ENCODE results near the gene ANO9. TPM values are rescaled to one million over a fixed set of nuclear protein-coding genes. Genes with fewer than 3 reads are reported as not detected.
A peak's percentile ranks its signal among the peaks of the same experiment; 100 is the strongest.
"Not testable (repeated sequence)": the region's sequence is repeated elsewhere in the genome, so short reads cannot be mapped to it uniquely, and the experiment has no call there.

ANO9 gene
- total RNA-seq, 1 donor from 2014 or later: 5.1 TPM

GRCh38 chr11:471468-472145 lies 29.8 kb upstream of the ANO9 start:
- no peak for DNase-seq (ENCODE audit: low spot score)

GRCh38 chr11:469684-470560 lies 28.1 kb upstream of the ANO9 start:
- DNase-seq (ENCODE audit: low spot score): peak; percentile 80

GRCh38 chr11:469026-469683 lies 27.3 kb upstream of the ANO9 start:
- DNase-seq (ENCODE audit: low spot score): not testable (repeated sequence)

DNA sequence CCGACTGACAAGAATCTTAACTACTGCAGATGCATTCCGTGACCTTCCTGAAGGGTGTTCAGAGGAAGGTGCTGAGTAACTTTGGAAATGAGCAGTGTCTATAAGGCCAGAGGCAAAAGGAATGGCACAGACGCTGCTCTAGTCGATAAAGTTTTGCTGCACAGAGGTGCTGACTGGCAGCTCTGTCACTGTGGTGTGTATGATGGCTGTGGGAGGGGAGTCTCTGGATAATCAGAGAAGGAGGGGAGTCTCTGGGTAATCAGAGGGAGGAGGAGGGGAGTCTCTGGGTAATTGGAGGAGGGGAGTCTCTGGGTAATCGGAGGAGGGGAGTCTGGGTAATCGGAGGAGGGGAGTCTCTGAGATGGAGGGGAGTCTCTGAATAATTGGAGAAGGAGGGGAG lies 26.7 kb upstream of the ANO9 start:
- DNase-seq (ENCODE audit: low spot score): no peak

DNA sequence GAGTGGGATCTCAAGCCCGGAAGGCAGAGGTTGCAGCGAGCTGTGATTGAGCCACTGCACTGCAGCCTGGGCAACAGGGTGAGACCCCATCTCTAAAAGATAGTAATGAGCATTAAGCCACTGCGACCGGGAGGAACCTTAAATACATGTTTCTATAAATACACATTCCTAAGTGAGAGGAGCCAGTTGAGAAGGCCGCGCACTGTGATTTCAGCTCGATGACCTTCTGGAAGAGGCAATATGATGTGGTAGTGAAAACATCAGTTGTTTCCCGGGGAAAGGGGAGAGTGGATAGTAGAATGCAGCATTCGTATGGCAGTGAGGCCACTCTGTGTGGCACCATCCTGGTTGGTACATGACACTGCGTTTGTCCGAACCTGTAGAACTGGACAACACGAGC lies 26.2 kb upstream of the ANO9 start:
- no peak for DNase-seq (ENCODE audit: low spot score)

GRCh38 chr11:465896-466530 lies 24.2 kb upstream of the ANO9 start:
- peak; percentile 32 for DNase-seq (ENCODE audit: low spot score)

GRCh38 chr11:464316-464715 lies 22.5 kb upstream of the ANO9 start:
- DNase-seq (ENCODE audit: low spot score): no peak

DNA sequence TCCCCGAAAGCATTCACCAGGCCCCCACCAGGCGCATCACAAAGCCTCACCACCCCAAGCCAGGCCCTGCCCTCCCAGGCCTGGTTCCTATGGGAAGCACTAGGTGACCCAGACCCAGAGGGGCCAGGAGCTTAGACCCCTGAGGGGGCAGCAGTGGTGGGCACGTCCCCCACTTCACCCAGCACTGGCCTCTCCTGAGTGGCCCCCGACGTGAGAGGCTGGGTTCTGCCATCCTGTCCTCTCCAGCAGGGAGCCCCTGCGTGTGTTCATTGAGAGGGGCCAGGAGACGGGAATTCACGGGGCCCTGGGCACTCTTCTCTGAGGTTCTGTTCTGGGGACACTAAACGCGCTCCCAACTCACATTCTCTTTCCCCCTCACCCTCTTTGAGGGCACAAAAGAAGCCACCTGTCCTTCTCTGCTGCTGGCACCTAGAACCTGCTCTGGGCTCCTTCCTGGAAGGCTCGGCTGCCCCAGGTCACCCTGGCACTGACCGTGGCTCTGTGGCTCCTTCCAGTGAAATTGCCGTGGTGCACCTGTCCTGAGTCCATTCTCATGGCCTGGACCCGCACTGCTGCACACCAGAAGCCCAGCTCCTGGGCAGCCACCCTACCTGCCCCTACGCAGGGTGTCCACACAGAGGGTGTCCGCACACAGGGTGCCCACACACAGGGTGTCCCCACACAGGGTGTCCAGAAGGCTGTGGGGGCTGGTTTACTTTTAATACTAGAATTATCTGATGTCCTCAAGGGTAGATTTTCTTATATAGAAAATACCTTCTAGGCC lies 20.5 kb upstream of the ANO9 start:
- DNase-seq (ENCODE audit: low spot score): no peak

DNA sequence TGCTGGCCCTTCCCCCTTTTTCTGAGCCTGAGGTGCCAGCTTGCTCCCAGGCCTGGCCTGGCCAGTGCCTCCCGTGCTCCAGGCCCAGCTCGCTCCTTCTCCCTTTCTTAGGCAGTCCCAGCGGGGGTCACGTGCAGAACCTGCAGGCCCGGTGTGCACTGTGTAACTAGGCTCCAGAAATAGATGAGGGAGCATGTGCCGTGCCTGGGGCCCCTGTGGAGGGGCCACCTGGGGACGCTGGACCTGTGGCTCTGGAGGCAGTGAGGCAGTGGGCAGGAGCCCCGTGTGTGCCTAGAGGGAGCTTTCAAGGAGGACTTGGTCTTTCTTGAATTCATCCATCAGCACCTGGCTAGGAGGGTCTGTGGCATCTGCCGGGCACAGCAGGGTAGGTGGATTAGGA lies 19.8 kb upstream of the ANO9 start:
- no peak for DNase-seq (ENCODE audit: low spot score)

DNA sequence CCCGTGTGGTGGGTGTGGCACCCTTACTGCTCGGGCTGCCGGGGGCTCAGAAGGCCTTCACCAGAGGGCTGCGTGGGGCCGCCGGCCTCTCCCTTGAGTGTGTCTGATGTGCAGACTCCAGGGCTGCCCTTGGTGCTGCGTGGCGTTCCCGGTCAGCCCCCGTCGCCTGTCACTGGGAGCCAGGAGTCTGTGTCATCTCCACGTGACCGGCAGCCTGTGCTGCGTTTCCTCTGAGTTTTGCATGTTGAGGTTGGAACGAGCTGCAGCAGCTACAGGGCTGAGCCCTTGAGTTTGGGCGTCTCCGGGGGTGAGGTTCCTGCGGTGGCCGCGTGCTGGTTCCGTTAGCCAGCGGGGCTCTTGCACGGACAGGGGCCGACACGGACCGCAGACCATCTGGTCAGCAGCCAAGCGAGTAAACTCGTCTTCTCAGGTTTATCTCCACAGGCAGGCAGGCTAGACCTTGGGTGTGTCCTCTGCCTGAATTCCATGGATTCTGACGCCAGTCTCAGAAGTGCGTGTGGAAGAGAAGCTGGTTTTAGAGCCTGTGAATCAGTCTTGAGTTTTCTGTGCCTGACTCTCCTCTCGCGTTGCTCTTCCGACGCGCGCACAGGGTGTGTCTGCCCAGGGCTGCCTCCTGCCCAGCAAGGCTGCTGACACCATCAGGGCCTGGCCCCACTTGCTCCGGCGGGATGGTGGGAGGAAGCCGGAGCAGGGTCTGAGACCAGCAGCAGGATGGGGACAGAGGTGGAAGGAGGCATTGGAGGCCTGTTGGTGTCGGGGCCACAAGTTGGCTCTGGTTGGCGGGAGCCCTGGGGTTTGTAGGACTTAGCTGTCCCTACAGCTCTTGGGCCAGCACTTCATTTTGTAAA lies 18.8 kb upstream of the ANO9 start:
- peak; percentile 62 for DNase-seq (ENCODE audit: low spot score)

DNA sequence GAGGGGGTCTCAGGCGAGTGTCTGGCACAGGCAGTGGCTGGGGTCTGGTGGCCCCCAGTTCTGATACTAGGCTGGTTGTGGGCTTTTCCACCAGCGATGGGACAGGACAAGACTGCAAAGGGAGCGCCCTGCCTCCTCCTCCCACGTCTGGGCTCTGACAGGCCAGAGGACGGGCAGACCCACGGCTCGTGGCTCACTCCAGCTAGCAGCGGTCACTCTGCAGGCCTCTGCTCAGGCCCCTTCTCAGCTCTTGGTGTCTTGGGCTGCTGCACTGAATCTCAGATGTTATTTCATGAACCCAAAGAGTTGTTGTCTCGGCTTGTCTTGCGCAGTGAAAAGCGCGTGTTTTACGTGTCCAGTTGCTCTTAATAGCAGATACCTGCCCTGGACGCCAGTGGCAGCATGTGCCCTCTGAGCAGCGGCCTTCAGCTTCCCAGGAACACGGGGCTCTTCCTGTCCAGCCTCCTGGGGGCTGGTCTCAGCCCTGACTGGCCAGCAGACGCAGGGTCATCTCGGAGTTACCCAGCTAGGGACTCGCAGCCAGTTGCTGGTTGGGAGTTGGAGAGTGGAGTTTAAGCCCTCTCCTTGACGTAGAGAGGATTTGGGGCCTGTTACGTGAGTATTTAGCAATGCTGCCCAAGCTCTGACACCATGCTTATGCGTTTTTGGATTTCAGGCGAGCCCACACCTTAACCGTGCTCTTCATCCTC lies 17.9 kb upstream of the ANO9 start:
- DNase-seq (ENCODE audit: low spot score): no peak

GRCh38 chr11:457111-457760 lies 15.4 kb upstream of the ANO9 start:
- no peak for DNase-seq (ENCODE audit: low spot score)

DNA sequence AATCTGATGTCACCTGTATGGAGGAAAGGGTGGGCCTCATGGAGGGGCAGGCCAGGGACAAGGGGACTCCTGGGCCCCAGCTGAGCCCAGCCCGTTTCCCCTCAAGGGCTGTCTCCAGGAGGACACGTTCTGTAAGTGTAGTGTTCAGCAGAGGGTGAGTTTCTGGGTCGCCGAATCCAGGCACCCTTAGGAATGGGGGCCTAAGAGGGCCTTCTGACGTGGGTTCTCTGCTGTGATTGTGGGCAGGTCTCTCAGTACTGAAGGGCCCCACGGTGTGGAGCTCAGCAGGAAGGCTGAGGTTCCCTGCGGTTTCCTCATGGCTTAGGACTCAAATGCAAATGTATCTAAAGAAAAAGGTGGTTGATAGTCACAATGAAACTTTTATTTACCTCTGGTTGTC lies 14.7 kb upstream of the ANO9 start:
- no peak for DNase-seq (ENCODE audit: low spot score)

- no peak for DNase-seq (ENCODE audit: low spot score)
These were observed 13.8 kb upstream of the ANO9 start for GRCh38 chr11:455566-456147.

DNA sequence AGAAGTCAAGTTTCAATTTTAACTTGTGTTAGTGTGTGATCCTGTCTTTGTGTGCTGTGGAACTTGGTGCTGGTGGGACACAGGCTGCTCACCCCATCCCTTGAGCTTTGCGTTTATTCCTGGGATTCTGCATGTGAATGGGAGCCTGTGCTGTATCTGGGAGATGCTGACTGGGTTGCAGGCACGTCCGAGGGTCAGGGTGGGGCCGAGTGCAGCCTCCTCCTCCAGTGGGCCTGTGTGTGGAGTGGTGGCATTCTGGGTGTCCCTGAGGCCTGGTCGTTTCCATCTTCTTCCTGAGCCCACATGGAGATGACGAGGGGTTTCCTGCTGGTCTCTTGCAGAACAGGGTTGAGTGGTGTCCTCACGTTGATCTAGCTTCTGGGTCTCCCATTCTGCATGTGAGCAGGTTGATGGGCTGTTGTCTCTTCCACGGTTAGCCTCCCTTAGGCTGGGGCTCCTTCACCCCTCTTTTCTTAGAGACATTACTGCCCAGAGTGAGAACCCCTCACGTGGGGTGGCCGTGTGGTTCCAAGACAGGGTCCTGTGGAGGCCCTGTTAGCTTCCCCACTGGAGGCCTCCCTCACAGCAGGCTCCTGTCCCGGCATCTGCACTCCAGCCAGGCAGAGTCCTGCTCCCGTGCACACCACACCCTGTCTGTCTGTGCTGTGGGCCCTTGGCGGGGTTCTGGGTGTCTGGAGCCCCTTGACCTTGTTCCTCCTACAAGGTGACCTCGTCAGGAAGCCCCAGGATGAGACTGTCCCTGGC lies 13.2 kb upstream of the ANO9 start:
- no peak for DNase-seq (ENCODE audit: low spot score)

DNA sequence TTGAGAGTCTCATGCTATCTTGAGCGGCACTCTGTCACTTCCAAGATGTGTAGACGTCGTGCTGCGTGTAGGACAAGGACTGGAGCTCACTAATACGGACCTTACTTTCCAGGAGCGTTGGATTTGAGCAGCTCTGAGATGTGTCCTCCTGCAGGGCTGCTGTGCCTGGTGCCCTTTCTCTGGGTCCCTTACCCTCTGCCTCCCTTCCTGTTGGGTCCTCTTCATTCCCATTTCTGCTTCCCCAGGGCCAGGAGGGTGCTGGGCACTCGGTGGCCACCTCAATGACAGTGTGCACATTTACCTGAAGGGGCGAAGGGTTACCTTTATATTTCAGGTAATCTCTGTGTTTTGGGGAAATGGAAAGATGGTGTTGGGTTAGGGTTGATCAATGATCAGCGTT lies 12.2 kb upstream of the ANO9 start:
- DNase-seq (ENCODE audit: low spot score): no peak

- no peak for DNase-seq (ENCODE audit: low spot score)
These were observed 11.8 kb upstream of the ANO9 start for GRCh38 chr11:453564-453963.

DNA sequence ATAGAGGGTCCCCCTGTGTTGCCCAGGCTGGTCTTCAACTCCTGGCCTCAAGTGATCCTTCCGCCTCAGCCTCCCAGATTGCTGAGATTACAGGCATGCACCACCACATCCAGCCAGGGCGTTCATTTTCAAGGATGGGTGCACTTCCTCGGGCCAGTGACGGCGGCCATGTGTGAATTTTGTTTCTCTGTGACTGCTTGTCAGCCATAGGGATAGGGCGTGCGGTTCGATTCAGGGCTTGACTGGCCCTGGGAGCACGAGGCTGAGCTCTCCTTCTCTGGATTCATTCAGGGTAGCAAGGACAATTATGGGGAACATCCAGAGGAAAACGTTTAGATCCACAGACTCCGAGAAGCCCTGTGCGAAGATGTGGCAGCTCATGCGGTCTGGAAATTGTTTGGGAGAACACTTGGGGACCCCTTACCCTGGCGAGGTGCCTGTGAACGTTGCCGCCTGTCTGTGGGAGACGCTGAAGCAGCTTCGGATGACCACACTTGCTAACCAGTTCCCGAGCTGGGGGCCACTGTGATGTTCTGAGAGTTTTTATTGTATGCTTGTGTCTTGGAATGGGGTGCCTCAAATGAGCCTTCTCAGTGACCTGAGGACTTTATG lies 11.2 kb upstream of the ANO9 start:
- no peak for DNase-seq (ENCODE audit: low spot score)

All from umbilical cord (tissue), 2 donors.